ENCODE results near the gene UPF3A. TPM values are rescaled to one million over a fixed set of nuclear protein-coding genes. Genes with fewer than 3 reads are reported as not detected.

The UPF3A gene
- total and polyA plus RNA-seq, 10 of the 15 experiments (the other 5 are each of a cell fraction or from before 2014, with no cell fraction given), result 18.6 to 61.5 (median 43.3) TPM

DNA sequence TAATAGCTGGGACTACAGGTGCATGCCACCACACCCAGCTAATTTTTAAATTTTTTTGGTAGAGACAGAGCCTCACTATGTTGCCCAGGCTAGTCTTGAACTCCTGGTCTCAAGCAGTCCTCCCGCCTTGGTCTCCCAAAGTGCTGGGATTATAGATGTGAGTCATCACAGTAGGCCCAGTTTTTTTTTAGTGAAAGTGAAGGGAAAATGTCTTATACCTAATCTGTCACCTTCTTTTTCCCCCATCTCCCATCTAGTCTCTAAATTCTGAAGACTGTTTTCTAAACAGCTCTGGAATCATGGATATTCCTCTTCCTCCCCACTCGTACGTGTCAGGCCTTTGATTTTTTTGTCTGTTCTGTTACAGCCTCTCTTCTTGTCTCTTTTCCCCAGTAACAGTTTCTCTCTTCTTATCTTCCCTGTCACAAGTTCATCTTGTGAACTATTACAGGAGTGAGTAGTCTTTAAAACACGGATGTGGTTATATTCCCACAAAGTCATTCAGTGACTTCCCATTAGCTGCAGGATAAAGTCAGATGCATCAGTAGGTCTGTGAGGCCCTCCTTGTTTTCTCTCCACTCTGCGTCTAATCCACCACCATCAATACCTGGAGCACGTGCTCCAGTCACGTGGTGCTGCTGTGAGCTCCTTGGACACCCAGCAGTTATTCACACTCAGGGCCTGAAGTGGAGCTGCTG, 43.8 kb upstream of the UPF3A start (continued):
- TF ChIP-seq BRCA1 (IDR thresholded peaks at IDR 0.05; ENCODE audit: low read depth, low read length), result no peak

DNA sequence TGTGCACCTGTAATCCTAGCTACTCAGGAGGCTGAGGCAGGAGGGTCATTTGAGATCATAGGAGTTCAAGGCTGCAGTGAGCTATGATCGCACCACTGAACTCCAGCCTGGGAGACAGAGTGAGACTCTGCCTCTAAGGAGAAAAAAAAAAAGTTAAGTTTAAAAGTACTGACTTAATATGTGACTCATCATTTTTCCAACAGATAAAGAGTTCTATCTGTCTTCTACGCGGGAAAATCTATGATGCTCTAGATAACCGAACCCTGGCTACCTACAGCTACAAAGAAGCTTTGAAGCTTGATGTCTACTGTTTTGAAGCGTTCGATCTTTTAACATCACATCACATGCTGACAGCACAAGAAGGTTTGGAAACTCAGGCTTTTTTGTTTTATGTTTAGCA, 39.5 kb upstream of the UPF3A start:
- Histone ChIP-seq H3K36me3 (ENCODE audit: control insufficient read depth in 2 of 2, insufficient read depth in 2 of 2, low read length in 1 of 2) (peaks cover 9 to 53% of the 10 kb centered on the region in 2 experiments), H3K79me2 (ENCODE audit: control insufficient read depth, insufficient read depth, low read length) (peaks cover 2% of the 10 kb centered on the region; the same call in 1 of the 2 replicates), H4K20me1 (ENCODE audit: control insufficient read depth, insufficient read depth) (no peaks in the 10 kb centered on the region), H2AFZ (ENCODE audit: control insufficient read depth, low read depth, low read length) (no peak overlapping the region), H3K4me3 (no peak overlapping the region), H3K27ac (ENCODE audit: control insufficient read depth, insufficient read depth) (no peak overlapping the region), H3K27me3 (replicated peaks in 1 of 2; ENCODE audit: control insufficient read depth in 2 of 2, insufficient read depth in 2 of 2, low read length in 1 of 2) (no peaks in the 10 kb centered on the region), H3K9me3 (replicated peaks; ENCODE audit: control insufficient read depth, insufficient read depth, low read length) (no peaks in the 10 kb centered on the region), H3K4me2 (ENCODE audit: control insufficient read depth, insufficient read depth) (no peak overlapping the region), H3K4me1 (ENCODE audit: control insufficient read depth, insufficient read depth, low read length) (no peaks in the 10 kb centered on the region), H3K9ac (ENCODE audit: control insufficient read depth, insufficient read depth, low read length) (no peak overlapping the region)
- intact Hi-C loops (cut with micrococcal nuclease; ENCODE audit: unreplicated experiment) (no loop called here), in situ Hi-C loops (cut with MboI) (no loop called here)
- TF ChIP-seq TAF1 (IDR thresholded peaks at IDR 0.05; ENCODE audit: borderline replicate concordance, low read depth, low read length), result no peak
- no peak for TF ChIP-seq HDAC6 (IDR thresholded peaks at IDR 0.05; ENCODE audit: unreplicated experiment)
- no peak for TF ChIP-seq MEF2A (IDR thresholded peaks at IDR 0.05; ENCODE audit: insufficient read depth, low read depth, low read length)
- TF ChIP-seq, protein P1, sequence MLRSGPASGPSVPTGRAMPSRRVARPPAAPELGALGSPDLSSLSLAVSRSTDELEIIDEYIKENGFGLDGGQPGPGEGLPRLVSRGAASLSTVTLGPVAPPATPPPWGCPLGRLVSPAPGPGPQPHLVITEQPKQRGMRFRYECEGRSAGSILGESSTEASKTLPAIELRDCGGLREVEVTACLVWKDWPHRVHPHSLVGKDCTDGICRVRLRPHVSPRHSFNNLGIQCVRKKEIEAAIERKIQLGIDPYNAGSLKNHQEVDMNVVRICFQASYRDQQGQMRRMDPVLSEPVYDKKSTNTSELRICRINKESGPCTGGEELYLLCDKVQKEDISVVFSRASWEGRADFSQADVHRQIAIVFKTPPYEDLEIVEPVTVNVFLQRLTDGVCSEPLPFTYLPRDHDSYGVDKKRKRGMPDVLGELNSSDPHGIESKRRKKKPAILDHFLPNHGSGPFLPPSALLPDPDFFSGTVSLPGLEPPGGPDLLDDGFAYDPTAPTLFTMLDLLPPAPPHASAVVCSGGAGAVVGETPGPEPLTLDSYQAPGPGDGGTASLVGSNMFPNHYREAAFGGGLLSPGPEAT (IDR thresholded peaks at IDR 0.05; ENCODE audit: low read depth), result no peak
- TF ChIP-seq ZNF622 (IDR thresholded peaks at IDR 0.05), result no peak
- TF ChIP-seq, protein P2, sequence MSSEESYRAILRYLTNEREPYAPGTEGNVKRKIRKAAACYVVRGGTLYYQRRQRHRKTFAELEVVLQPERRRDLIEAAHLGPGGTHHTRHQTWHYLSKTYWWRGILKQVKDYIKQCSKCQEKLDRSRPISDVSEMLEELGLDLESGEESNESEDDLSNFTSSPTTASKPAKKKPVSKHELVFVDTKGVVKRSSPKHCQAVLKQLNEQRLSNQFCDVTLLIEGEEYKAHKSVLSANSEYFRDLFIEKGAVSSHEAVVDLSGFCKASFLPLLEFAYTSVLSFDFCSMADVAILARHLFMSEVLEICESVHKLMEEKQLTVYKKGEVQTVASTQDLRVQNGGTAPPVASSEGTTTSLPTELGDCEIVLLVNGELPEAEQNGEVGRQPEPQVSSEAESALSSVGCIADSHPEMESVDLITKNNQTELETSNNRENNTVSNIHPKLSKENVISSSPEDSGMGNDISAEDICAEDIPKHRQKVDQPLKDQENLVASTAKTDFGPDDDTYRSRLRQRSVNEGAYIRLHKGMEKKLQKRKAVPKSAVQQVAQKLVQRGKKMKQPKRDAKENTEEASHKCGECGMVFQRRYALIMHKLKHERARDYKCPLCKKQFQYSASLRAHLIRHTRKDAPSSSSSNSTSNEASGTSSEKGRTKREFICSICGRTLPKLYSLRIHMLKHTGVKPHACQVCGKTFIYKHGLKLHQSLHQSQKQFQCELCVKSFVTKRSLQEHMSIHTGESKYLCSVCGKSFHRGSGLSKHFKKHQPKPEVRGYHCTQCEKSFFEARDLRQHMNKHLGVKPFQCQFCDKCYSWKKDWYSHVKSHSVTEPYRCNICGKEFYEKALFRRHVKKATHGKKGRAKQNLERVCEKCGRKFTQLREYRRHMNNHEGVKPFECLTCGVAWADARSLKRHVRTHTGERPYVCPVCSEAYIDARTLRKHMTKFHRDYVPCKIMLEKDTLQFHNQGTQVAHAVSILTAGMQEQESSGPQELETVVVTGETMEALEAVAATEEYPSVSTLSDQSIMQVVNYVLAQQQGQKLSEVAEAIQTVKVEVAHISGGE (CRISPR knock-in tag; IDR thresholded peaks at IDR 0.05), result no peak
- TF ChIP-seq, protein P3, sequence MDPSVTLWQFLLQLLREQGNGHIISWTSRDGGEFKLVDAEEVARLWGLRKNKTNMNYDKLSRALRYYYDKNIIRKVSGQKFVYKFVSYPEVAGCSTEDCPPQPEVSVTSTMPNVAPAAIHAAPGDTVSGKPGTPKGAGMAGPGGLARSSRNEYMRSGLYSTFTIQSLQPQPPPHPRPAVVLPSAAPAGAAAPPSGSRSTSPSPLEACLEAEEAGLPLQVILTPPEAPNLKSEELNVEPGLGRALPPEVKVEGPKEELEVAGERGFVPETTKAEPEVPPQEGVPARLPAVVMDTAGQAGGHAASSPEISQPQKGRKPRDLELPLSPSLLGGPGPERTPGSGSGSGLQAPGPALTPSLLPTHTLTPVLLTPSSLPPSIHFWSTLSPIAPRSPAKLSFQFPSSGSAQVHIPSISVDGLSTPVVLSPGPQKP (IDR thresholded peaks at IDR 0.05; ENCODE audit: low read depth, low read length), result no peak
- TF ChIP-seq ZNF207 (IDR thresholded peaks at IDR 0.05; ENCODE audit: borderline replicate concordance), result no peak
- TF ChIP-seq, protein P4, sequence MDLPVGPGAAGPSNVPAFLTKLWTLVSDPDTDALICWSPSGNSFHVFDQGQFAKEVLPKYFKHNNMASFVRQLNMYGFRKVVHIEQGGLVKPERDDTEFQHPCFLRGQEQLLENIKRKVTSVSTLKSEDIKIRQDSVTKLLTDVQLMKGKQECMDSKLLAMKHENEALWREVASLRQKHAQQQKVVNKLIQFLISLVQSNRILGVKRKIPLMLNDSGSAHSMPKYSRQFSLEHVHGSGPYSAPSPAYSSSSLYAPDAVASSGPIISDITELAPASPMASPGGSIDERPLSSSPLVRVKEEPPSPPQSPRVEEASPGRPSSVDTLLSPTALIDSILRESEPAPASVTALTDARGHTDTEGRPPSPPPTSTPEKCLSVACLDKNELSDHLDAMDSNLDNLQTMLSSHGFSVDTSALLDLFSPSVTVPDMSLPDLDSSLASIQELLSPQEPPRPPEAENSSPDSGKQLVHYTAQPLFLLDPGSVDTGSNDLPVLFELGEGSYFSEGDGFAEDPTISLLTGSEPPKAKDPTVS (IDR thresholded peaks at IDR 0.05; ENCODE audit: low read depth, low read length), result no peak
- ChIA-PET RAD21 (ENCODE audit: unreplicated experiment) (no interaction called here), POLR2A (no interaction called here), CTCF (no interaction called here), SMC1A (ENCODE audit: uncharacterized antibody, unreplicated experiment) (interaction anchor here (0.7 kb wide), 2 partner anchors 15 to 101 kb away, joined by 3 read pairs; no protein-coding TSS in a partner anchor)
- FAIRE-seq (no peak), ATAC-seq (no peak), DNase-seq (ENCODE audit: low read depth, low spot score) (no peak)
- BruUV-seq (replicated peaks), result no TSS peak
- over 99% methylated on average over 6 of the region's 6 CpGs for WGBS (ENCODE audit: insufficient coverage, insufficient replicate concordance, low lambda C conversion rate, missing lambda C conversion rate)

Data from GM12878 (cell line).